Hepatocyte (in vitro differentiated cells): ENCODE results near the gene SORL1-AS1.

ENCODE experiments used
- EZH2 ChIP-seq: fragments of 200-600 bp; sonication (generic); IDR thresholded peaks from 2 replicates; pipeline ENCODE4 v1.6.1; 2016; ENCODE audit warnings: antibody characterized with exemption, mild to moderate bottlenecking, borderline replicate concordance
- TF ChIP-seq, protein P1 (sequence below): fragments of 200-600 bp; sonication (generic); IDR thresholded peaks from 2 replicates; pipeline ENCODE4 v1.5.1; 2016; ENCODE audit warnings: antibody characterized with exemption, mild to moderate bottlenecking; ENCODE audit not compliant: poor library complexity

GRCh38 chr11:121449626-121450025 is 3.1 kb downstream of the SORL1-AS1 start:
- TF ChIP-seq, protein P1, sequence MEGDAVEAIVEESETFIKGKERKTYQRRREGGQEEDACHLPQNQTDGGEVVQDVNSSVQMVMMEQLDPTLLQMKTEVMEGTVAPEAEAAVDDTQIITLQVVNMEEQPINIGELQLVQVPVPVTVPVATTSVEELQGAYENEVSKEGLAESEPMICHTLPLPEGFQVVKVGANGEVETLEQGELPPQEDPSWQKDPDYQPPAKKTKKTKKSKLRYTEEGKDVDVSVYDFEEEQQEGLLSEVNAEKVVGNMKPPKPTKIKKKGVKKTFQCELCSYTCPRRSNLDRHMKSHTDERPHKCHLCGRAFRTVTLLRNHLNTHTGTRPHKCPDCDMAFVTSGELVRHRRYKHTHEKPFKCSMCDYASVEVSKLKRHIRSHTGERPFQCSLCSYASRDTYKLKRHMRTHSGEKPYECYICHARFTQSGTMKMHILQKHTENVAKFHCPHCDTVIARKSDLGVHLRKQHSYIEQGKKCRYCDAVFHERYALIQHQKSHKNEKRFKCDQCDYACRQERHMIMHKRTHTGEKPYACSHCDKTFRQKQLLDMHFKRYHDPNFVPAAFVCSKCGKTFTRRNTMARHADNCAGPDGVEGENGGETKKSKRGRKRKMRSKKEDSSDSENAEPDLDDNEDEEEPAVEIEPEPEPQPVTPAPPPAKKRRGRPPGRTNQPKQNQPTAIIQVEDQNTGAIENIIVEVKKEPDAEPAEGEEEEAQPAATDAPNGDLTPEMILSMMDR, result no peak
- no peak for TF ChIP-seq EZH2
